Measurements from ENCODE around the gene METTL27. TPM values are rescaled to one million over a fixed set of nuclear protein-coding genes. Genes with fewer than 3 reads are reported as not detected.
A peak's percentile ranks its signal among the peaks of the same experiment; 100 is the strongest.

The METTL27 gene
- polyA plus RNA-seq, 3 donors: 1.1 to 2.1 (median 1.2) TPM

DNA sequence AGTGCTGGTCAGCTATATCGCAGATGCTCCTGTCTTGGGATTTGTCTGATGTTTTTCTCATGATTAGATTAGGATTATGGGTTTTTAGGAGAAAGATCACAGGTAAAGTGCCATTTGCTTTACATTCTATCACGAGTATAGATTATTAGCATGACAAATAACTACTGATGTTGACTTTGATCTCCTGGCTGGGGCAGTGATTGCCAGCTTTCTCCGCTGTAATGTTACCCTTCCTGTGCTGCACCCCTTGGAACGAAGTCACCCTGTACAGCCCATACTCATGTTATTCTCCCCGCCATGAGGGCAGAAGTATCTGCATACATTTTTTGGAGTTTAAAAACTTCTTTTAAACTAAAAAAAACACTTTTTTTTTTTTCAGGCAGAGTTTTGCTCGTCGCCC is 22.3 kb downstream of the METTL27 start:
- Histone ChIP-seq H2AFZ (ENCODE audit: insufficient read depth, low read depth, low read length, poor library complexity, severe bottlenecking) (no peak overlapping the region), H3K27ac (ENCODE audit: low read depth in 1 of 2, low read length in 2 of 2) (no peak overlapping the region), H4K20me1 (ENCODE audit: insufficient read depth, low read length) (no peaks in the 10 kb centered on the region), H3K9me3 (replicated peaks in 1 of 2; ENCODE audit: control insufficient read depth in 1 of 2, insufficient read depth in 1 of 2, low read length in 2 of 2) (no peaks in the 10 kb centered on the region), H3K4me2 (replicated peaks; ENCODE audit: extremely low read depth, low read length, poor library complexity, severe bottlenecking) (no peak overlapping the region), H3K36me3 (replicated peaks in 1 of 2; ENCODE audit: control insufficient read depth in 1 of 2, insufficient read depth in 2 of 2, low read length in 2 of 2) (no peaks in the 10 kb centered on the region), H3K79me2 (ENCODE audit: insufficient read depth, low read length) (no peaks in the 10 kb centered on the region), H3K4me1 (ENCODE audit: control insufficient read depth in 1 of 2, insufficient read depth in 2 of 2, low read length in 2 of 2) (no peaks in the 10 kb centered on the region), H3K9ac (ENCODE audit: insufficient read depth, low read length, poor library complexity, severe bottlenecking) (no peak overlapping the region), H3K27me3 (ENCODE audit: control insufficient read depth in 2 of 2, insufficient read depth in 2 of 2, low read length in 2 of 2) (no peaks in the 10 kb centered on the region), H3K4me3 (replicated peaks in 1 of 3; ENCODE audit: low read depth in 2 of 3, low read length in 3 of 3) (no peak overlapping the region)
- H3K4me3 Mint-ChIP-seq: no peak overlapping the region
- 98% methylated on average over 6 of the region's 7 CpGs for WGBS (ENCODE audit: insufficient coverage)
- TF ChIP-seq, protein P1, sequence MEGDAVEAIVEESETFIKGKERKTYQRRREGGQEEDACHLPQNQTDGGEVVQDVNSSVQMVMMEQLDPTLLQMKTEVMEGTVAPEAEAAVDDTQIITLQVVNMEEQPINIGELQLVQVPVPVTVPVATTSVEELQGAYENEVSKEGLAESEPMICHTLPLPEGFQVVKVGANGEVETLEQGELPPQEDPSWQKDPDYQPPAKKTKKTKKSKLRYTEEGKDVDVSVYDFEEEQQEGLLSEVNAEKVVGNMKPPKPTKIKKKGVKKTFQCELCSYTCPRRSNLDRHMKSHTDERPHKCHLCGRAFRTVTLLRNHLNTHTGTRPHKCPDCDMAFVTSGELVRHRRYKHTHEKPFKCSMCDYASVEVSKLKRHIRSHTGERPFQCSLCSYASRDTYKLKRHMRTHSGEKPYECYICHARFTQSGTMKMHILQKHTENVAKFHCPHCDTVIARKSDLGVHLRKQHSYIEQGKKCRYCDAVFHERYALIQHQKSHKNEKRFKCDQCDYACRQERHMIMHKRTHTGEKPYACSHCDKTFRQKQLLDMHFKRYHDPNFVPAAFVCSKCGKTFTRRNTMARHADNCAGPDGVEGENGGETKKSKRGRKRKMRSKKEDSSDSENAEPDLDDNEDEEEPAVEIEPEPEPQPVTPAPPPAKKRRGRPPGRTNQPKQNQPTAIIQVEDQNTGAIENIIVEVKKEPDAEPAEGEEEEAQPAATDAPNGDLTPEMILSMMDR (IDR thresholded peaks at IDR 0.05): no peak
- H3K27me3 Mint-ChIP-seq (ENCODE audit: low read depth in 3 of 3): peaks cover 20 to 34% (median 21%) of the 10 kb centered on the region in 3 donors
- DNase-seq: no peak
- no peaks in the 10 kb centered on the region for H3K36me3 Mint-ChIP-seq
- H3K4me1 Mint-ChIP-seq: no peaks in the 10 kb centered on the region
- H3K9me3 Mint-ChIP-seq: peaks cover 0 to 2% (median 0%) of the 10 kb centered on the region in 7 donors
- peak overlapping the region in 1 of 7 donors; percentile 20 for H3K27ac Mint-ChIP-seq
- intact Hi-C loops (cut with micrococcal nuclease): loop anchor here in 1 of 2 donors (10.0 kb wide), 1 partner anchor 45 kb away; the partner anchor contains the start of gene CLDN3

DNA sequence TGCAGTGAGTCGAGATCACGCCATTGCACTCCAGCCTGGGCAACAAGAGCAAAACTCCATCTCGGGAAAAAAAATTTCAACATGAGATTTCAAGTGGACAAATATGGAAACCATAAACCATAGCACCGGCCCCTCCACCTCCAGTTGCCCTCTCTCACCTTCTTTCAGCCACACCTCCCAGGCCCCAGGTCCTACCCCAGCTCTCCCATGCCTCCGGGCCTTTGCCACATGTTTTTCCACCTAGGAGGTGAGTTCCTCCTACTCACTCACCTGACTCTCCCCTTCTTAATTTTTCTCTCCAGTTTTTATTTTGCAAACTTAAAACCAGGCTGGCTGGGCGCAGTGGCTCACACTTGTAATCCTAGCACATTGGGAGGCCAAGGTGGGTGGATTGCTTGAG is 25.2 kb downstream of the METTL27 start:
- Mint-ChIP-seq H3K4me1 (no peaks in the 10 kb centered on the region), H3K27ac (no peak overlapping the region), H3K27me3 (ENCODE audit: low read depth in 3 of 3) (peaks cover 15 to 26% (median 16%) of the 10 kb centered on the region in 3 donors), H3K36me3 (no peaks in the 10 kb centered on the region), H3K4me3 (no peak overlapping the region), H3K9me3 (peaks cover 0 to 9% (median 5%) of the 10 kb centered on the region in 7 donors)
- intact Hi-C loops (cut with micrococcal nuclease): no loop called here
- DNase-seq: no peak
- Histone ChIP-seq H3K4me3 (replicated peaks in 1 of 3; ENCODE audit: low read depth in 2 of 3, low read length in 3 of 3) (no peak overlapping the region), H2AFZ (ENCODE audit: insufficient read depth, low read depth, low read length, poor library complexity, severe bottlenecking) (no peak overlapping the region), H3K36me3 (replicated peaks in 1 of 2; ENCODE audit: control insufficient read depth in 1 of 2, insufficient read depth in 2 of 2, low read length in 2 of 2) (no peaks in the 10 kb centered on the region), H3K27me3 (ENCODE audit: control insufficient read depth in 2 of 2, insufficient read depth in 2 of 2, low read length in 2 of 2) (peaks cover 0 to 3% of the 10 kb centered on the region in 2 donors), H3K9ac (ENCODE audit: insufficient read depth, low read length, poor library complexity, severe bottlenecking) (no peak overlapping the region), H3K4me2 (replicated peaks; ENCODE audit: extremely low read depth, low read length, poor library complexity, severe bottlenecking) (no peak overlapping the region), H4K20me1 (ENCODE audit: insufficient read depth, low read length) (no peaks in the 10 kb centered on the region), H3K27ac (ENCODE audit: low read depth in 1 of 2, low read length in 2 of 2) (no peak overlapping the region), H3K9me3 (replicated peaks in 1 of 2; ENCODE audit: control insufficient read depth in 1 of 2, insufficient read depth in 1 of 2, low read length in 2 of 2) (peaks cover 0 to 4% of the 10 kb centered on the region in 2 donors), H3K79me2 (ENCODE audit: insufficient read depth, low read length) (no peaks in the 10 kb centered on the region), H3K4me1 (ENCODE audit: control insufficient read depth in 1 of 2, insufficient read depth in 2 of 2, low read length in 2 of 2) (no peaks in the 10 kb centered on the region)
- 93% methylated on average over 5 of the region's 6 CpGs for WGBS (ENCODE audit: insufficient coverage)
- TF ChIP-seq, protein P1 (IDR thresholded peaks at IDR 0.05): no peak
